Superior temporal gyrus (tissue), 1 donor: ENCODE results near the gene CLDN25.

ENCODE experiments used
- DNase-seq: peaks from one replicate; pipeline ENCODE4 v3.0.0-alpha.2; 2016; ENCODE audit errors: extremely low spot score

The CLDN25 gene

GRCh38 chr11:113808931-113809330 is 29.3 kb downstream of the CLDN25 start:
- DNase-seq = no peak

DNA sequence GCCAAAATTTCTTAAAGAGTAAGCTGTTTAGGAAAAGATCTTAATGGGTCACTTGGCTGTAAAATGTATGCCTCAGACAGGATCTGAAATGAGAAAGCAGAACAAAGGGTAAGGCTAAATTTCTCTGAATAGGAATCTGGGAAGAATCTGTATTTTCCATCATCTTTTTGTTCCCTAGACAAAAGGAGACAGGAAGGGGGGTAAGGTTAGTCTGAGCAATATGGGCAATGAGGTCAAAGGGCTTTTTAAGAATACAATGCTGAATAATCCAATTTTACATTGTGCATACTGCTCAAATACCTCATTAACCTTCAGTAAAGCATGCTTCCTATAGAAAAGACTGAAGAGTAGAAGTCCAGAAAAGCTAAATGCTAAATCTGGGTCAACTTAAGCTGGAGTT is 34.6 kb downstream of the CLDN25 start:
- no peak for DNase-seq

- no peak for DNase-seq
These were observed 37.6 kb downstream of the CLDN25 start for GRCh38 chr11:113817162-113817561.

GRCh38 chr11:113817626-113818025 is 38.0 kb downstream of the CLDN25 start:
- DNase-seq = no peak

DNA sequence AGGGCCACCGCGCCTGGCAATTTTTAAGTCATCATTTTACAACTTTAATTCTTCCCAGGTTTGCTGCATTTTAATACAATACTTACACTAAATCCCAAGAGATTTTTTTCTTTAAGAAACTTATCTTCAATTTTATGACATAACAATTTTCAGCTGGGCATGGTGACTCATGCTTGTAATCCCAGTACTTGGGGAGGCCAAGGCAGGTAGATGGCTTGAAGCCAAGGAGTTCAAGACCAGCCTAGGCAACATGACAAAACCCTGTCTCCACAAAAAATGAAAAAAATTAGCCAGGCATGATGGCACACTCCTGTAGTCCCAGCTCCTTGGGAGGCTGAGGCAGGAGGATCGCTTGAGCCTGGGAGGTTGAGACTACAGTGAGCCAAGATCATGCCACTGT is 38.8 kb downstream of the CLDN25 start:
- DNase-seq = no peak

DNA sequence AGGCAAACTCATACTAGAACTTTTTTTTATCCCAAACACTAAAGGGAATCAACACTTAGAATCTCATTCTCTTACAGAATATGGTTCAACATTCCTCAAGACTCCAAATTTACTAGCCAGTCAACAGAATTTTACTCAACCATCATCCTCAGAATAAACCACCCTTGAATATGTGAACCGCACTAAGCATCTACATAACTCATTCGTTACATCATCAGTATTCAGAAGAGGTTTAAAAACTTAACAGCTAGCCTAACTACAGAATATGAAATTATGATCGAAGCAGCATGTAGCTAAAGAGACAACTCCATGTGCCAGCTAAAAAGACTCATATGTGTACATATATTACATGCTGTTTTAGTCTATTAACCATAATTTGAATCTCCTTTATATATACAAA is 47.9 kb downstream of the CLDN25 start:
- no peak for DNase-seq

GRCh38 chr11:113828191-113828590 is 48.6 kb downstream of the CLDN25 start:
- peak; percentile 74 for DNase-seq

DNA sequence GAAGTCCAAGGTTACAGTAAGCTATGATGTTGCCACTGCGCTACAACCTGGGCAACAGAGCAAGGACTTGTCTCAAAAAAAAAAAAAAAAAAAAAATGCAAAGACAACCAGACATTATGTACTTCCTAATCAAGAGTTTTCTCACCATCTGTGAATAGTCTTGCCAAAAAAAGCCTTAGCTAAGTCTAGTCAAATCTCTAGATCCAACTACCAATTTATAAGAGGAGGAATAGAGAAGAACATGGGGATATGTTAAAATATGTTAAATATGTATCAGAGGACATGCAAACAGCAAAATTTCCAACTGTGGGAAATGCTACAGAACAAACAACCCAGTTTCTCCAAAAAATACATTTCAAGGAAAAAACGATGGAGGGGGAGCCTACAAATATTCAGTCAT is 50.2 kb downstream of the CLDN25 start:
- DNase-seq = peak; percentile 44
